GM23338 (cell line): Measurements from ENCODE around the gene NXPE4. TPM values are rescaled to one million over a fixed set of nuclear protein-coding genes. Genes with fewer than 3 reads are reported as not detected.

Source experiments
- ATAC-seq: fragments of 200-7000 bp; cut with Tn5 transposase; 3 replicates; pipeline ENCODE4 v1.9.1; 2020
- DNase-seq: peaks from one replicate; pipeline ENCODE4 v3.0.0-alpha.2; 2015; ENCODE audit warnings: low spot score
- H2AFZ ChIP-seq: fragments of 200-600 bp; sonication (generic); 2 replicates; pipeline ENCODE4 v1.8.0; 2016; ENCODE audit warnings: antibody characterized with exemption, mild to moderate bottlenecking, moderate library complexity
- H3F3A ChIP-seq: fragments of 200-600 bp; sonication (generic); replicated peaks from 2 replicates; pipeline ENCODE4 v1.8.0; 2017; ENCODE audit warnings: antibody characterized with exemption, mixed run types, low read depth
- H3K27ac ChIP-seq: fragments of 200-600 bp; sonication (generic); 2 replicates; pipeline ENCODE4 v1.6.1; 2016; ENCODE audit warnings: low read depth
- H3K27me3 ChIP-seq: fragments of 200-600 bp; sonication (generic); 2 replicates; pipeline ENCODE4 v1.8.0; 2016; ENCODE audit warnings: mild to moderate bottlenecking, mixed run types, moderate library complexity; ENCODE audit not compliant: insufficient read depth
- H3K36me3 ChIP-seq: fragments of 200-600 bp; sonication (generic); 2 replicates; pipeline ENCODE4 v1.8.0; 2016; ENCODE audit warnings: mild to moderate bottlenecking; ENCODE audit not compliant: insufficient read depth
- H3K4me1 ChIP-seq: fragments of 200-600 bp; sonication (generic); 2 replicates; pipeline ENCODE4 v1.8.0; 2016; ENCODE audit warnings: mild to moderate bottlenecking, moderate library complexity; ENCODE audit not compliant: insufficient read depth
- H3K4me2 ChIP-seq: fragments of 200-600 bp; sonication (generic); 2 replicates; pipeline ENCODE4 v1.7.1; 2017; ENCODE audit warnings: mixed run types
- H3K4me3 ChIP-seq: fragments of 200-600 bp; sonication (generic); 2 replicates; pipeline ENCODE4 v1.6.1; 2016; ENCODE audit warnings: mixed run types
- H3K79me2 ChIP-seq: fragments of 200-600 bp; sonication (generic); replicated peaks from 2 replicates; pipeline ENCODE4 v1.8.0; 2017; ENCODE audit warnings: mild to moderate bottlenecking; ENCODE audit not compliant: insufficient read depth
- H3K9me2 ChIP-seq: fragments of 200-600 bp; sonication (generic); 2 replicates; pipeline ENCODE4 v1.8.0; 2017; ENCODE audit not compliant: insufficient read depth
- H4K20me1 ChIP-seq: fragments of 200-600 bp; sonication (generic); replicated peaks from 2 replicates; pipeline ENCODE4 v1.8.0; 2017; ENCODE audit warnings: mild to moderate bottlenecking; ENCODE audit not compliant: insufficient read depth
- H3K27ac Mint-ChIP-seq: 2 replicates; pipeline ENCODE4 v1.8.0; 2020; ENCODE audit warnings: inconsistent platforms, mild to moderate bottlenecking, moderate library complexity, mixed read lengths
- H3K27me3 Mint-ChIP-seq: 3 replicates; pipeline ENCODE4 v1.8.0; 2022; ENCODE audit warnings: low read depth, mild to moderate bottlenecking, moderate library complexity, mixed read lengths, inconsistent platforms; ENCODE audit not compliant: insufficient read depth, poor library complexity
- H3K36me3 Mint-ChIP-seq: 3 replicates; pipeline ENCODE4 v1.8.0; 2021; ENCODE audit warnings: low read depth, mild to moderate bottlenecking, inconsistent platforms, moderate library complexity, mixed read lengths
- H3K4me1 Mint-ChIP-seq: 3 replicates; pipeline ENCODE4 v1.8.0; 2020; ENCODE audit warnings: mild to moderate bottlenecking, inconsistent platforms, mixed read lengths
- H3K4me3 Mint-ChIP-seq: 3 replicates; pipeline ENCODE4 v1.8.0; 2021; ENCODE audit warnings: moderate library complexity, mild to moderate bottlenecking, inconsistent platforms, mixed read lengths
- H3K9me3 Mint-ChIP-seq: 3 replicates; pipeline ENCODE4 v1.8.0; 2020; ENCODE audit warnings: moderate library complexity, mild to moderate bottlenecking, inconsistent platforms, mixed read lengths
- CREB1 ChIP-seq: fragments of 250-450 bp; sonication (Bioruptor Pico); IDR thresholded peaks from 2 replicates; pipeline ENCODE4 v1.5.0; 2020; ENCODE audit warnings: low read depth, mild to moderate bottlenecking, moderate library complexity
- ETS1 ChIP-seq: IDR thresholded peaks from 2 replicates; pipeline ENCODE4 v1.6.1; 2016; ENCODE audit warnings: antibody characterized with exemption
- EZH2 ChIP-seq: fragments of 200-600 bp; sonication (generic); IDR thresholded peaks from one replicate; pipeline ENCODE4 v1.8.0; 2017; ENCODE audit warnings: antibody characterized with exemption, mild to moderate bottlenecking, low read depth; ENCODE audit not compliant: unreplicated experiment
- EZH2phosphoT487 ChIP-seq: fragments of 200-600 bp; sonication (generic); IDR thresholded peaks from one replicate; pipeline ENCODE4 v1.8.1; 2018; ENCODE audit warnings: antibody characterized with exemption; ENCODE audit not compliant: unreplicated experiment
- JUNB ChIP-seq: IDR thresholded peaks from one replicate; pipeline ENCODE4 v1.6.1; 2016; ENCODE audit warnings: antibody characterized with exemption; ENCODE audit not compliant: unreplicated experiment
- NANOG ChIP-seq: IDR thresholded peaks from 2 replicates; pipeline ENCODE4 v1.6.1; 2016; ENCODE audit warnings: antibody characterized with exemption, borderline replicate concordance
- REST ChIP-seq: IDR thresholded peaks from one replicate; pipeline ENCODE4 v1.6.1; 2018; ENCODE audit warnings: antibody characterized with exemption; ENCODE audit not compliant: unreplicated experiment
- STAT1 ChIP-seq: IDR thresholded peaks from one replicate; pipeline ENCODE4 v1.6.1; 2016; ENCODE audit warnings: antibody characterized with exemption; ENCODE audit not compliant: unreplicated experiment
- ZNF114 ChIP-seq: fragments of 250-450 bp; sonication (Bioruptor Pico); IDR thresholded peaks from 2 replicates; pipeline ENCODE4 v1.5.0; 2020; ENCODE audit warnings: mild to moderate bottlenecking, moderate library complexity
- ZNF331 ChIP-seq: fragments of 250-450 bp; sonication (Bioruptor Pico); IDR thresholded peaks from 2 replicates; pipeline ENCODE4 v1.5.0; 2020; ENCODE audit warnings: low read depth, mild to moderate bottlenecking, moderate library complexity
- polyA plus RNA-seq: library from polyadenylated mRNA; unstranded; fragments of >200 nt; fragmentation: Nextera tagmentation; extraction: Ambion mirVana; gene quantifications from 2 replicates; pipeline ENCODE4 v1.2.1, GENCODE V29; 2016
- total RNA-seq: library from RNA; depleted of rRNA; stranded (reverse); fragments of >200 nt; shearing (Covaris generic); gene quantifications from 2 replicates; pipeline ENCODE4 v1.2.3, GENCODE V29; 2014

Gene NXPE4
- total and polyA plus RNA-seq, 2 experiments from 2014 or later = not detected

- ATAC-seq (no peak), DNase-seq (no peak)
- no peaks in the 10 kb centered on the region for H3K36me3 ChIP-seq
- Mint-ChIP-seq H3K4me1 (peaks cover 11% of the 10 kb centered on the region), H3K36me3 (no peaks in the 10 kb centered on the region), H3K9me3 (no peaks in the 10 kb centered on the region), H3K4me3 (no peak overlapping the region), H3K27me3 (peaks cover 4% of the 10 kb centered on the region), H3K27ac (no peak overlapping the region)
- no peaks in the 10 kb centered on the region for H4K20me1 ChIP-seq
- TF ChIP-seq STAT1 (no peak), CREB1 (CRISPR knock-in tag) (no peak), EZH2 (no peak), ZNF331 (no peak), EZH2phosphoT487 (no peak), JUNB (no peak), ZNF114 (CRISPR knock-in tag) (no peak), NANOG (no peak)
- no peaks in the 10 kb centered on the region for H3K4me1 ChIP-seq
- no peak overlapping the region for H3K27ac ChIP-seq
- 0 out of 2 replicates have a peak overlapping the region, but pooled peaks have one; percentile 6 for H3K4me2 ChIP-seq
- peaks cover 4% of the 10 kb centered on the region for H3K9me2 ChIP-seq
- peak overlapping the region; percentile 69; the same call in 1 of the 2 replicates for H2AFZ ChIP-seq
- no peak overlapping the region for H3K4me3 ChIP-seq
- no peaks in the 10 kb centered on the region for H3F3A ChIP-seq
- no peaks in the 10 kb centered on the region for H3K79me2 ChIP-seq
- H3K27me3 ChIP-seq = no peaks in the 10 kb centered on the region
Observed at GRCh38 chr11:114551060-114551459, 44.5 kb downstream of the NXPE4 start.

GRCh38 chr11:114525682-114526081 lies 69.9 kb downstream of the NXPE4 start:
- TF ChIP-seq ETS1 = no peak
- TF ChIP-seq JUNB = no peak
- TF ChIP-seq CREB1 (CRISPR knock-in tag) = no peak
- TF ChIP-seq EZH2 = no peak
- no peak for TF ChIP-seq ZNF331
- no peak for TF ChIP-seq REST
- H3K9me2 ChIP-seq = peaks cover 6% of the 10 kb centered on the region; the same call in 1 of the 2 replicates
- Mint-ChIP-seq H3K9me3 (peaks cover 34% of the 10 kb centered on the region), H3K4me1 (no peaks in the 10 kb centered on the region), H3K27me3 (no peaks in the 10 kb centered on the region), H3K36me3 (peaks cover 22% of the 10 kb centered on the region), H3K27ac (no peak overlapping the region), H3K4me3 (no peak overlapping the region)
- no peak overlapping the region for H2AFZ ChIP-seq
- H3K36me3 ChIP-seq = no peaks in the 10 kb centered on the region
- no peak overlapping the region for H3K4me3 ChIP-seq
- ATAC-seq = no peak
- no peak overlapping the region for H3K4me2 ChIP-seq
- H4K20me1 ChIP-seq = no peaks in the 10 kb centered on the region
- H3K79me2 ChIP-seq = no peaks in the 10 kb centered on the region
- no peaks in the 10 kb centered on the region for H3K4me1 ChIP-seq
- no peak overlapping the region for H3K27ac ChIP-seq
- H3K27me3 ChIP-seq = no peaks in the 10 kb centered on the region
- H3F3A ChIP-seq = no peaks in the 10 kb centered on the region
- DNase-seq = no peak
